Kidney (tissue), 14 donors: ENCODE measurements around the gene ITM2C. TPM values are rescaled to one million over a fixed set of nuclear protein-coding genes. Genes with fewer than 3 reads are reported as not detected.

ENCODE experiments used
- DNase-seq, 5 donors: peaks; one replicate each; pipeline ENCODE4 v3.0.0-alpha.2; 2013 to 2020
- FAIRE-seq: peaks from 2 replicates; lab custom pipeline; 2012; peaks lifted over from hg19 to GRCh38; lab: Jason Lieb, UNC
- H3K27ac ChIP-seq, 2 donors: one replicate each; pipeline ENCODE4 v1.7.0; 2013; ENCODE audit warnings: low read depth in 2 of 2, low read length in 2 of 2, inconsistent platforms in 1 of 2
- H3K27me3 ChIP-seq: one replicate; pipeline ENCODE4 v1.7.1; 2013; ENCODE audit warnings: low read length, inconsistent platforms; ENCODE audit not compliant: control insufficient read depth, insufficient read depth
- H3K36me3 ChIP-seq, 3 donors: one replicate each; pipeline versions ENCODE4 v1.7.0 to v1.7.1; 2013; ENCODE audit warnings: low read length in 3 of 3, control low read depth in 1 of 3, inconsistent platforms in 1 of 3; ENCODE audit not compliant: insufficient read depth in 3 of 3, control insufficient read depth in 2 of 3
- H3K4me1 ChIP-seq, 3 donors: one replicate each; pipeline versions ENCODE4 v1.7.0 to v1.7.1; 2013; ENCODE audit warnings: low read length in 3 of 3, inconsistent platforms in 1 of 3, low read depth in 1 of 3; ENCODE audit not compliant: control insufficient read depth in 2 of 3, insufficient read depth in 2 of 3
- H3K4me3 ChIP-seq, 3 donors: one replicate each; pipeline versions ENCODE4 v1.7.0 to v1.8.1; 2013; ENCODE audit warnings: low read length in 3 of 3, control low read depth in 1 of 3, inconsistent platforms in 1 of 3
- H3K9ac ChIP-seq, 3 donors: one replicate each; pipeline versions ENCODE4 v1.7.0 to v1.7.1; 2013; ENCODE audit warnings: low read length in 3 of 3, control low read depth in 1 of 3, inconsistent platforms in 1 of 3
- H3K9me3 ChIP-seq, 3 donors: one replicate each; pipeline versions ENCODE4 v1.7.0 to v1.7.1; 2013; ENCODE audit warnings: low read length in 3 of 3, control low read depth in 1 of 3, inconsistent platforms in 1 of 3; ENCODE audit not compliant: control insufficient read depth in 2 of 3, insufficient read depth in 1 of 3
- CTCF ChIP-seq: IDR thresholded peaks from 3 replicates; pipeline ENCODE4 v1.5.1; 2012; ENCODE audit warnings: mild to moderate bottlenecking, moderate library complexity, borderline replicate concordance; ENCODE audit not compliant: insufficient read depth; ENCODE audit errors: extremely low read depth
- intact Hi-C: fragments of 100-400 bp; cut with DNase I; formaldehyde crosslinking; loops from one replicate; pipeline ENCODE4 v1.11.1; 2022
- polyA plus RNA-seq: library from polyadenylated mRNA; stranded (reverse); fragments of 350-450 nt; fragmentation: Illumina TruSeq; extraction: RNeasy Lipid Tissue Mini Kit (QIAGEN cat#74804); gene quantifications from one replicate; pipeline ENCODE4 v1.2.3, GENCODE V29; 2014; ENCODE audit warnings: low read depth, low replicate concordance; ENCODE audit not compliant: insufficient read depth
- total RNA-seq: library from RNA; stranded (reverse); fragmentation: NEBNext Ultra II Directional; extraction: Animal tissue kit (Norgen Biotek cat#: 25700); gene quantifications from one replicate; pipeline ENCODE4 v1.2.1, GENCODE V29; 2021
- donor health status: control.
- donor health status: control.
- donor health status: control.
- donor health status: control.
- donor health status: control.
- donor health status: DM: yes; HTN: yes; CAD: no.
- donor health status: Normal renal cell carcinoma (clear cell type).

ITM2C gene
- total and polyA plus RNA-seq, 2 donors from 2014 or later: 308 to 1,131 TPM

- Histone ChIP-seq H3K27me3 (no peaks in the 10 kb centered on the region), H3K9me3 (no peaks in the 10 kb centered on the region), H3K27ac (no peak overlapping the region), H3K4me1 (peaks cover 3 to 19% (median 14%) of the 10 kb centered on the region in 3 donors), H3K9ac (no peak overlapping the region), H3K4me3 (no peak overlapping the region), H3K36me3 (no peaks in the 10 kb centered on the region)
- intact Hi-C loops: no loop called here
- TF ChIP-seq CTCF: no peak
- FAIRE-seq (no peak), DNase-seq (peak in 1 of 5 donors; percentile 64)
Observed at GRCh38 chr2:230863442-230864121, 1.2 kb upstream of the ITM2C start.

- TF ChIP-seq CTCF: no peak
- peak overlapping the region; percentile 60 to 81 (median 62) for H3K4me3 ChIP-seq
- no peak overlapping the region for H3K27ac ChIP-seq
- no peaks in the 10 kb centered on the region for H3K27me3 ChIP-seq
- H3K36me3 ChIP-seq: no peaks in the 10 kb centered on the region
- FAIRE-seq (no peak), DNase-seq (no peak)
- H3K4me1 ChIP-seq: peaks cover 3 to 23% (median 16%) of the 10 kb centered on the region in 3 donors
- intact Hi-C loops: no loop called here
- H3K9me3 ChIP-seq: no peaks in the 10 kb centered on the region
- H3K9ac ChIP-seq: peak overlapping the region in 1 of 3 donors; percentile 75
Observed at GRCh38 chr2:230864122-230864604, 579 bp upstream of the ITM2C start.

GRCh38 chr2:230865307-230865765 is 594 bp downstream of the ITM2C start:
- DNase-seq (peak in 3 of 5 donors; percentile 50 to 82 (median 64)), FAIRE-seq (no peak)
- Histone ChIP-seq H3K36me3 (no peaks in the 10 kb centered on the region), H3K27me3 (no peaks in the 10 kb centered on the region), H3K9me3 (no peaks in the 10 kb centered on the region), H3K4me3 (peak overlapping the region; percentile 53 to 77 (median 66)), H3K9ac (peak overlapping the region in 2 of 3 donors; percentile 12 to 65), H3K27ac (peak overlapping the region in 1 of 2 donors; percentile 13), H3K4me1 (peaks cover 3 to 34% (median 22%) of the 10 kb centered on the region in 3 donors)
- TF ChIP-seq CTCF: no peak
- intact Hi-C loops: no loop called here
